H54 (cell line): ENCODE measurements around the gene IRS1.
A peak's percentile ranks its signal among the peaks of the same experiment; 100 is the strongest.
"Not testable (repeated sequence)": the region's sequence is repeated elsewhere in the genome, so short reads cannot be mapped to it uniquely, and the experiment has no call there.

Experiments
- DNase-seq: peaks from one replicate; pipeline ENCODE4 v3.0.0; 2011; ENCODE audit warnings: low spot score, mixed read lengths; ENCODE audit not compliant: insufficient read length
- FAIRE-seq: peaks from 3 replicates; lab custom pipeline; 2011; peaks lifted over from hg19 to GRCh38; lab: Jason Lieb, UNC
- POLR2A ChIP-seq: IDR thresholded peaks from 2 replicates; pipeline ENCODE4 v1.6.1; 2011; ENCODE audit warnings: low read depth, mild to moderate bottlenecking, low read length

IRS1 gene

GRCh38 chr2:226835420-226835795 is 35.8 kb upstream of the IRS1 start:
- DNase-seq (no peak), FAIRE-seq (no peak)
- no peak for TF ChIP-seq POLR2A

- FAIRE-seq, DNase-seq: not testable (repeated sequence)
Measured at GRCh38 chr2:226834880-226835279, 35.3 kb upstream of the IRS1 start.

- FAIRE-seq (no peak), DNase-seq (no peak)
- TF ChIP-seq POLR2A, result no peak
Measured at GRCh38 chr2:226832061-226832460, 32.4 kb upstream of the IRS1 start.

GRCh38 chr2:226831266-226831665 is 31.6 kb upstream of the IRS1 start:
- FAIRE-seq, result no peak
- TF ChIP-seq POLR2A, result no peak

GRCh38 chr2:226829721-226830631 is 30.4 kb upstream of the IRS1 start:
- no peak for TF ChIP-seq POLR2A
- DNase-seq (no peak), FAIRE-seq (no peak)

More at GRCh38 chr2:226831266-226831665, 31.6 kb upstream of the IRS1 start:
- DNase-seq, result no peak

GRCh38 chr2:226828191-226828590 is 28.6 kb upstream of the IRS1 start:
- TF ChIP-seq POLR2A, result no peak
- DNase-seq (no peak), FAIRE-seq (no peak)

- no peak for DNase-seq
- FAIRE-seq, result no peak
- no peak for TF ChIP-seq POLR2A
Measured at GRCh38 chr2:226825056-226825455, 25.4 kb upstream of the IRS1 start.

GRCh38 chr2:226818930-226819329 is 19.3 kb upstream of the IRS1 start:
- no peak for TF ChIP-seq POLR2A

GRCh38 chr2:226813148-226813701 is 13.6 kb upstream of the IRS1 start:
- TF ChIP-seq POLR2A, result no peak
- no peak for FAIRE-seq
- DNase-seq, result no peak

More at GRCh38 chr2:226818930-226819329, 19.3 kb upstream of the IRS1 start:
- no peak for DNase-seq
- FAIRE-seq, result no peak

GRCh38 chr2:226803410-226803809 is 3.8 kb upstream of the IRS1 start:
- FAIRE-seq, result no peak
- DNase-seq, result no peak
- no peak for TF ChIP-seq POLR2A

GRCh38 chr2:226802573-226802972 is 3.0 kb upstream of the IRS1 start:
- no peak for DNase-seq
- TF ChIP-seq POLR2A, result no peak
- FAIRE-seq, result peak; percentile 96

GRCh38 chr2:226800941-226801784 is 1.5 kb upstream of the IRS1 start:
- FAIRE-seq, result peak; percentile 94
- peak; percentile 47 for TF ChIP-seq POLR2A
- peak; percentile 90 for DNase-seq

- peak; percentile 60 for FAIRE-seq
- TF ChIP-seq POLR2A, result no peak
- DNase-seq, result no peak
Measured at GRCh38 chr2:226799976-226800940, 638 bp upstream of the IRS1 start.
